Raji (cell line): Measurements from ENCODE around the gene EPM2AIP1.

Experiments
- POLR2A ChIP-seq: IDR thresholded peaks from 2 replicates; pipeline ENCODE4 v1.6.1; 2011; ENCODE audit warnings: low read depth, low read length, control low read depth; ENCODE audit not compliant: insufficient read depth

The EPM2AIP1 gene

GRCh38 chr3:36992806-36993325 lies at the start of gene EPM2AIP1:
EPM2AIP1 (minus strand) TSS chr3:36993131; CDS start chr3:36993077, 54 bp downstream.
- TF ChIP-seq POLR2A: peak; percentile 92

GRCh38 chr3:37041546-37042195 lies 48.7 kb upstream of the EPM2AIP1 start:
- no peak for TF ChIP-seq POLR2A

- no peak for TF ChIP-seq POLR2A
These were observed 47.3 kb upstream of the EPM2AIP1 start for GRCh38 chr3:37040231-37040630.

GRCh38 chr3:37039161-37039846 lies 46.4 kb upstream of the EPM2AIP1 start:
- no peak for TF ChIP-seq POLR2A

GRCh38 chr3:37037352-37037751 lies 44.4 kb upstream of the EPM2AIP1 start:
- no peak for TF ChIP-seq POLR2A

- TF ChIP-seq POLR2A: no peak
These were observed 40.0 kb upstream of the EPM2AIP1 start for GRCh38 chr3:37032961-37033360.

- no peak for TF ChIP-seq POLR2A
These were observed 38.3 kb upstream of the EPM2AIP1 start for GRCh38 chr3:37031096-37031682.

- no peak for TF ChIP-seq POLR2A
These were observed 37.7 kb upstream of the EPM2AIP1 start for GRCh38 chr3:37030588-37030987.

GRCh38 chr3:37029516-37030163 lies 36.7 kb upstream of the EPM2AIP1 start:
- TF ChIP-seq POLR2A: no peak

- TF ChIP-seq POLR2A: no peak
These were observed 36.2 kb upstream of the EPM2AIP1 start for GRCh38 chr3:37029111-37029510.

GRCh38 chr3:37028329-37028728 lies 35.4 kb upstream of the EPM2AIP1 start:
- TF ChIP-seq POLR2A: no peak

- TF ChIP-seq POLR2A: no peak
These were observed 33.9 kb upstream of the EPM2AIP1 start for GRCh38 chr3:37026851-37027250.

- TF ChIP-seq POLR2A: no peak
These were observed 32.8 kb upstream of the EPM2AIP1 start for GRCh38 chr3:37025561-37026335.

- no peak for TF ChIP-seq POLR2A
These were observed 32.0 kb upstream of the EPM2AIP1 start for GRCh38 chr3:37024820-37025405.

GRCh38 chr3:37024092-37024491 lies 31.2 kb upstream of the EPM2AIP1 start:
- TF ChIP-seq POLR2A: no peak

GRCh38 chr3:37017683-37018082 lies 24.8 kb upstream of the EPM2AIP1 start:
- no peak for TF ChIP-seq POLR2A
